Uterus (tissue), 2 donors: ENCODE data around the gene FBXO15.

ENCODE experiments used
- CTCF ChIP-seq, 4 experiments: fragments of 200-600 bp in 2 of 4; fragments of 450-650 bp in 2 of 4; sonication (generic) in 2 of 4; IDR thresholded peaks; one replicate each; pipeline ENCODE4 v1.5.1; 2016 to 2019; ENCODE audit warnings: antibody characterized with exemption in 4 of 4, mild to moderate bottlenecking in 2 of 4, moderate library complexity in 1 of 4
- POLR2A ChIP-seq, 2 donors: fragments of 450-650 bp; IDR thresholded peaks; one replicate each; pipeline ENCODE4 v1.6.1; 2016; ENCODE audit warnings: antibody characterized with exemption in 2 of 2, mild to moderate bottlenecking in 1 of 2, moderate library complexity in 1 of 2

- TF ChIP-seq CTCF (IDR thresholded peaks at IDR 0.05) (no peak), POLR2A (IDR thresholded peaks at IDR 0.05) (no peak)
Observed at GRCh38 chr18:74040459-74041332, 106.9 kb downstream of the FBXO15 start.
